DMS53 (cell line): ENCODE measurements around the gene ADAM21.
"Not testable (repeated sequence)": the region's sequence is repeated elsewhere in the genome, so short reads cannot be mapped to it uniquely, and the experiment has no call there.

Source experiments
- DNase-seq: peaks from one replicate; lab custom pipeline; 2025; lab: John Stamatoyannopoulos, UW

ADAM21 gene

DNA sequence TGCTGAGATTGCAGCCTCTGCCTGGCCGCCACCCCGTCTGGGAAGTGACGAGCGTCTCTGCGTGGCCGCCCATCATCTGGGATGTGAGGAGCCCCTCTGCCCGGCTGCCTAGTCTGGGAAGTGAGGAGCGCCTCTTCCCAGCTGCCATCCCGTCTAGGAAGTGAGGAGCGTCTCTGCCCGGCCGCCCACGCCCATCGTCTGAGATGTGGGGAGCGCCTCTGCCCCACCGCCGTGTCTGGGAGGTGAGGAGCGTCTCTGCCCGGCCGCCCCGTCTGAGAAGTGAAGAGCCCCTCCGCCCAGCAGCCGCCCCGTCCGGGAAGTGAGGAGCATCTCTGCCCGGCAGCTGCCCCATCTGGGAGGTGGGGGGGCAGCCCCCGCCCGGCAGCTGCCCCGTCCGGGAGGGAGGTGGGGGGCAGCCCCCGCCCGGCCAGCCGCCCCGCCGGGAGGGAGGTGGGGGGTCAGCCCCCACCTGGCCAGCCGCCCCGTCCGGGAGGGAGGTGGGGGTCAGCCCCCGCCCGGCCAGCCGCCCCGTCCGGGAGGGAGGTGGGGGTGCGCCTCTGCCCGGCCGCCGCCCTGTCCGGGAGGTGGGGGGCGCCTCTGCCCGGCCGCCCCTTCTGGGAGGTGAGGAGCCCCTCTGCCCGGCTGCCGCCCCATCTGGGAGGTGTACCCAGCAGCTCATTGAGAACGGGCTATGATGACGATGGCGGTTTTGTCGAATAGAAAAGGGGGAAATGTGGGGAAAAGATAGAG is 25.6 kb downstream of the ADAM21 start:
- DNase-seq, result not testable (repeated sequence)

GRCh38 chr14:70489579-70490200 is 37.7 kb downstream of the ADAM21 start:
- DNase-seq, result no peak

- DNase-seq, result no peak
Observed at GRCh38 chr14:70498191-70498590, 46.2 kb downstream of the ADAM21 start.
